GM06990 (cell line): ENCODE measurements around the gene FRMD4A.

Experiments
- DNase-seq: peaks from one replicate; pipeline ENCODE4 v3.0.0-alpha.2; 2011; ENCODE audit not compliant: insufficient read length; ENCODE audit errors: extremely low read depth
- H3K27me3 ChIP-seq: replicated peaks from 2 replicates; pipeline ENCODE4 v1.6.0; 2011; ENCODE audit warnings: low read length; ENCODE audit not compliant: control insufficient read depth, insufficient read depth
- H3K36me3 ChIP-seq: 2 replicates; pipeline ENCODE4 v1.5.1; 2011; ENCODE audit warnings: low read length; ENCODE audit not compliant: control insufficient read depth, insufficient read depth
- H3K4me3 ChIP-seq: replicated peaks from 2 replicates; pipeline ENCODE4 v1.5.1; 2011; ENCODE audit warnings: low read depth, mild to moderate bottlenecking, control low read depth, low read length
- TF ChIP-seq, protein P1 (sequence below): IDR thresholded peaks from 2 replicates; pipeline ENCODE4 v1.5.1; 2011; ENCODE audit warnings: low read length, control low read depth, mild to moderate bottlenecking, inconsistent platforms; ENCODE audit not compliant: insufficient read depth, poor library complexity, severe bottlenecking

FRMD4A gene

GRCh38 chr10:13848520-13849445 is 481.9 kb downstream of the FRMD4A start:
- TF ChIP-seq, protein P1, sequence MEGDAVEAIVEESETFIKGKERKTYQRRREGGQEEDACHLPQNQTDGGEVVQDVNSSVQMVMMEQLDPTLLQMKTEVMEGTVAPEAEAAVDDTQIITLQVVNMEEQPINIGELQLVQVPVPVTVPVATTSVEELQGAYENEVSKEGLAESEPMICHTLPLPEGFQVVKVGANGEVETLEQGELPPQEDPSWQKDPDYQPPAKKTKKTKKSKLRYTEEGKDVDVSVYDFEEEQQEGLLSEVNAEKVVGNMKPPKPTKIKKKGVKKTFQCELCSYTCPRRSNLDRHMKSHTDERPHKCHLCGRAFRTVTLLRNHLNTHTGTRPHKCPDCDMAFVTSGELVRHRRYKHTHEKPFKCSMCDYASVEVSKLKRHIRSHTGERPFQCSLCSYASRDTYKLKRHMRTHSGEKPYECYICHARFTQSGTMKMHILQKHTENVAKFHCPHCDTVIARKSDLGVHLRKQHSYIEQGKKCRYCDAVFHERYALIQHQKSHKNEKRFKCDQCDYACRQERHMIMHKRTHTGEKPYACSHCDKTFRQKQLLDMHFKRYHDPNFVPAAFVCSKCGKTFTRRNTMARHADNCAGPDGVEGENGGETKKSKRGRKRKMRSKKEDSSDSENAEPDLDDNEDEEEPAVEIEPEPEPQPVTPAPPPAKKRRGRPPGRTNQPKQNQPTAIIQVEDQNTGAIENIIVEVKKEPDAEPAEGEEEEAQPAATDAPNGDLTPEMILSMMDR = no peak
- H3K36me3 ChIP-seq = peaks cover 7% of the 10 kb centered on the region
- H3K27me3 ChIP-seq = no peaks in the 10 kb centered on the region
- no peak for DNase-seq
- H3K4me3 ChIP-seq = no peak overlapping the region

DNA sequence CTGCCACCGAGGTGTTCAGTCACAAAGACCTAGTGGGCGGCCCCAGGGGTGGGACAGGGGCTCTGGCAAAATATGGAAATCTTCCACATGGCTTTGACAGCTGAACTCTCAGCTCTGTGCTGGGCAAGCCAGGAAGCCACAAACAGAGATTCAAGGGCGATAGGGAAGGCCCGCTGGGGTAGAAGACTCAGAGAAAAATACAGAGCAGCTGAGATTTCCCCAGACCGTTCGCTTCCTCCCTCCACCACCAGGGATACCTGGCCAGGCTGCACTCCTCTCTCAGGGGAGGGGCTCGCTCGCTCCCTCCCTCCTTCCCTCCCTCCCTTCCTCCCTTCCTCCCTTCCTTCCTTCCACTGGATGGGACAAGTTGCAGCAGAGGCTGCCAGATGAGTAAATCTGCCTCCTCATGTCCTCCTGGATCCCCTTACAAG is 483.5 kb downstream of the FRMD4A start:
- no peak for DNase-seq
- TF ChIP-seq, protein P1 = peak; percentile 24
- Histone ChIP-seq H3K27me3 (no peaks in the 10 kb centered on the region), H3K36me3 (peaks cover 3% of the 10 kb centered on the region), H3K4me3 (no peak overlapping the region)

DNA sequence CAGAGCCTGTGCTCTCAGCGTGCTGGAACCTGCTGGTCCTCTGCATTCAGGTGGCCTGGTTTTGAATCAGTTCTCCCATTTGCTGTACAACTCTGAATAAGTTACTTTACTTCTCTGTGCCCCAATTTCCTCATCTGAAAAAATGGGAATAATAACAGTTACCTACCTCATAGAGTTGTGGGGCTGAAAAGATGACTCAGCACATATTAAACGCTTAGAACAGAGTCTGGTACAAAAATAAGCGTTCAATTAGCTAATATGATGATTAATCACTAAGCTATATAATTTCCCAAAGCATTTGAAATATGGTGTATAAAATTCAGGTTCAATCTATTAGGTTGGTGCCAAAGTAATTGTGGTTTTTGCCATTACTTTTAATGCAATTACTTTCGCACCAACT is 484.8 kb downstream of the FRMD4A start:
- no peaks in the 10 kb centered on the region for H3K27me3 ChIP-seq
- peaks cover 3% of the 10 kb centered on the region for H3K36me3 ChIP-seq
- no peak for DNase-seq
- H3K4me3 ChIP-seq = no peak overlapping the region
- TF ChIP-seq, protein P1 = no peak

DNA sequence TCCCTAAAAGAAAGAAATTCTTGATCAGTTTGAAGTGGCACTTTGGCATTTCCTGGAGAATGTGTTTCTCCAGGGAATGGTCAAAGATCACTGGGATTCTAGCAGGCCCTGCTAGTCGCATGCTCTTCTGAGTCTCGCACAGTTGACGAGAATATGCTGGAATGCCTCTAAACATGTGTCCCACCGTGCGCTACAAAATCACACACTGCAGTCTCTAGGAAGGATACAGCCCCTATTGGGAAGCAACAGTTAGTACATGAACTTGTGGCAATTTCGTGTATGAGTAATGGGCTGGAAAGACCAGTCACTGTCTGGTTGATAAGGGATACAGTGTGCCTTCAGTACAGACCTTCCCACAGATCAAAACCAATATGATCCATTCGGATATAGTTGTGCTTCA is 486.1 kb downstream of the FRMD4A start:
- no peak for DNase-seq
- Histone ChIP-seq H3K27me3 (no peaks in the 10 kb centered on the region), H3K4me3 (no peak overlapping the region), H3K36me3 (peaks cover 5% of the 10 kb centered on the region)
- TF ChIP-seq, protein P1 = no peak

DNA sequence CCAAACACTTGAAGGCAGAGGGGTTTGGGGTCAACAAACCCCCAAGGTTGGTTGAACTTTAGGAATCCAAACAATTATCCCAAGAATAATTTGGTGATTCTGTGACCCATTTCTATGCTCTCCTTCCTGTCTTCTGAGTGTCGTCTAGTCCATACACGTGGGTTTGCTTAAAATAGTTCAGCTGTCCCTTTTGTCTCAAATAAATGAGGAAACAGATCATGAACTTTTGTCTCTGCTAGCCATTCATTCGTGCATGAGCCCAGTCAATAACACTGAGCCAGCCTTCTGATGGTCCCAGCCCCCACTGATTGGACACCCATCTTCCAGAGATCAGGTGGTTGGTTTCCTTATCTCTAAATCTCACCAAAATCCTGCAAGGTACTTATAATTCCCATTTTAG is 488.6 kb downstream of the FRMD4A start:
- no peaks in the 10 kb centered on the region for H3K27me3 ChIP-seq
- TF ChIP-seq, protein P1 = no peak
- peaks cover 4% of the 10 kb centered on the region for H3K36me3 ChIP-seq
- no peak for DNase-seq
- H3K4me3 ChIP-seq = no peak overlapping the region
